Pancreas (tissue), 10 donors: ENCODE measurements around the gene MYCBP2. TPM values are rescaled to one million over a fixed set of nuclear protein-coding genes. Genes with fewer than 3 reads are reported as not detected.

ENCODE experiments used
- ATAC-seq, 4 donors: fragments of 200-7000 bp; cut with Tn5 transposase; one replicate each; pipeline versions ENCODE4 v1.8.0 to v1.9.1; 2020; ENCODE audit warnings: mild to moderate bottlenecking in 4 of 4, moderate library complexity in 4 of 4
- DNase-seq, 6 donors: peaks; one replicate each; pipeline ENCODE4 v3.0.0-alpha.2; 2020
- FAIRE-seq: peaks from 2 replicates; lab custom pipeline; 2012; peaks lifted over from hg19 to GRCh38; lab: Jason Lieb, UNC
- H3K27ac ChIP-seq, 4 donors: fragments of 200-600 bp; sonication (generic); 1 replicate in 3 of 4; 2 replicates in 1 of 4; pipeline versions ENCODE4 v1.5.0 to v1.8.0; 2020
- H3K27me3 ChIP-seq, 4 donors: fragments of 200-600 bp; one replicate each; pipeline ENCODE4 v1.8.0; 2021
- H3K36me3 ChIP-seq, 3 donors: fragments of 200-600 bp; sonication (generic) in 1 of 3; one replicate each; pipeline versions ENCODE4 v1.5.0 to v1.8.0; 2020 to 2021
- H3K4me1 ChIP-seq, 3 donors: fragments of 200-600 bp; one replicate each; pipeline ENCODE4 v1.8.0; 2021
- H3K4me3 ChIP-seq, 4 donors: fragments of 200-600 bp; sonication (generic) in 2 of 4; one replicate each; pipeline versions ENCODE4 v1.5.0 to v1.8.0; 2020 to 2021
- H3K9me3 ChIP-seq, 4 donors: fragments of 200-600 bp; one replicate each; pipeline ENCODE4 v1.8.0; 2021
- WGBS, 2 donors: extraction: QIAGEN DNeasy Blood & Tissue Kit; methylation state at CpG; one replicate each; pipeline ENCODE4 v1.1.7; 2013; 5-methylcytosine and 5-hydroxymethylcytosine counted together
- intact Hi-C, 3 donors: fragments of 100-400 bp; cut with DNase I; formaldehyde crosslinking; loops; one replicate each; pipeline versions ENCODE4 v1.11.1 to v1.14.2; 2022
- polyA plus RNA-seq, 2 donors: library from polyadenylated mRNA; stranded (reverse); fragments of 200-250 nt; gene quantifications; one replicate each; pipeline ENCODE4 v1.2.3, GENCODE V29; 2013
- total RNA-seq, 6 donors: library from RNA; stranded (reverse); fragmentation: NEBNext Ultra II Directional in 4 of 6; extraction: Animal tissue kit (Norgen Biotek cat#: 25700) in 4 of 6; gene quantifications; one replicate each; pipeline versions ENCODE4 v1.2.1 to v1.2.4, GENCODE V29; 2021 to 2023
- TF ChIP-seq, protein P1 (sequence below), 4 donors: fragments of 200-600 bp; sonication (generic) in 3 of 4; IDR thresholded peaks; one replicate each; pipeline versions ENCODE4 v1.5.0 to v1.8.0; 2021; ENCODE audit warnings: antibody characterized with exemption in 4 of 4
- donor health status: healthy with polysubstance abuse.
- donor health status: DM: no; HTN: no; CAD: no; lungs with moderate emphysema.
- donor health status: DM: no; HTN: no; CAD: no.
- donor health status: control.
- donor health status: control.
- donor health status: Bipolar disorder and iron deficiency.
- donor health status: DM: yes; HTN: yes; CAD: no.
- donor health status: DM: no; HTN: no; CAD: no.
- donor health status: DM: no; HTN: no; CAD: no.
- donor health status: DM: yes; HTN: yes; CAD: no.

MYCBP2 gene
- total and polyA plus RNA-seq, 8 donors, result 17.6 to 49.1 (median 43.1) TPM

DNA sequence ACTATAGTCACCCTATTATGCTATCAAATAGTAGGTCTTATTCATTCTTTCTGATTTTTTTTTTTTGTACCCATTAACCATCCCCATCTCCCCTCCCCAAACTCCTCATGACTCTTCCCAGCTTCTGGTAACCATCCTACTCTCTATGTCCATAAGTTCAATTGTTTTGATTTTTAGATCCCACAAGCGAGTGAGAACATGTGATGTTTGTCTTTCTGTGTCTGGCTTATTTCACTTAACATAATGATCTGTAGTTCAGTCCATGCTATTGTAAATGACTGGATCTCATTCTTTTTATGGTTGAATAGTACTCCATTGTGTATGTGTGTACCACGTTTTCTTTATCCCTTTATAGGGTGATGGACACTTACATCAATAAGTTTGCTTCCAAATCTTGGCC lies 4.5 kb upstream of the MYCBP2 start:
- intact Hi-C loops, result no loop called here
- FAIRE-seq (no peak), ATAC-seq (no peak), DNase-seq (no peak)
- Histone ChIP-seq H3K27me3 (no peaks in the 10 kb centered on the region), H3K4me1 (peaks cover 0 to 17% (median 4%) of the 10 kb centered on the region in 3 donors), H3K36me3 (no peaks in the 10 kb centered on the region), H3K4me3 (no peak overlapping the region), H3K9me3 (no peaks in the 10 kb centered on the region), H3K27ac (no peak overlapping the region)
- WGBS, 2 donors, result 71 to 73% methylated on average over 2 of the region's 2 CpGs
- TF ChIP-seq, protein P1, sequence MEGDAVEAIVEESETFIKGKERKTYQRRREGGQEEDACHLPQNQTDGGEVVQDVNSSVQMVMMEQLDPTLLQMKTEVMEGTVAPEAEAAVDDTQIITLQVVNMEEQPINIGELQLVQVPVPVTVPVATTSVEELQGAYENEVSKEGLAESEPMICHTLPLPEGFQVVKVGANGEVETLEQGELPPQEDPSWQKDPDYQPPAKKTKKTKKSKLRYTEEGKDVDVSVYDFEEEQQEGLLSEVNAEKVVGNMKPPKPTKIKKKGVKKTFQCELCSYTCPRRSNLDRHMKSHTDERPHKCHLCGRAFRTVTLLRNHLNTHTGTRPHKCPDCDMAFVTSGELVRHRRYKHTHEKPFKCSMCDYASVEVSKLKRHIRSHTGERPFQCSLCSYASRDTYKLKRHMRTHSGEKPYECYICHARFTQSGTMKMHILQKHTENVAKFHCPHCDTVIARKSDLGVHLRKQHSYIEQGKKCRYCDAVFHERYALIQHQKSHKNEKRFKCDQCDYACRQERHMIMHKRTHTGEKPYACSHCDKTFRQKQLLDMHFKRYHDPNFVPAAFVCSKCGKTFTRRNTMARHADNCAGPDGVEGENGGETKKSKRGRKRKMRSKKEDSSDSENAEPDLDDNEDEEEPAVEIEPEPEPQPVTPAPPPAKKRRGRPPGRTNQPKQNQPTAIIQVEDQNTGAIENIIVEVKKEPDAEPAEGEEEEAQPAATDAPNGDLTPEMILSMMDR (IDR thresholded peaks at IDR 0.05), result no peak

DNA sequence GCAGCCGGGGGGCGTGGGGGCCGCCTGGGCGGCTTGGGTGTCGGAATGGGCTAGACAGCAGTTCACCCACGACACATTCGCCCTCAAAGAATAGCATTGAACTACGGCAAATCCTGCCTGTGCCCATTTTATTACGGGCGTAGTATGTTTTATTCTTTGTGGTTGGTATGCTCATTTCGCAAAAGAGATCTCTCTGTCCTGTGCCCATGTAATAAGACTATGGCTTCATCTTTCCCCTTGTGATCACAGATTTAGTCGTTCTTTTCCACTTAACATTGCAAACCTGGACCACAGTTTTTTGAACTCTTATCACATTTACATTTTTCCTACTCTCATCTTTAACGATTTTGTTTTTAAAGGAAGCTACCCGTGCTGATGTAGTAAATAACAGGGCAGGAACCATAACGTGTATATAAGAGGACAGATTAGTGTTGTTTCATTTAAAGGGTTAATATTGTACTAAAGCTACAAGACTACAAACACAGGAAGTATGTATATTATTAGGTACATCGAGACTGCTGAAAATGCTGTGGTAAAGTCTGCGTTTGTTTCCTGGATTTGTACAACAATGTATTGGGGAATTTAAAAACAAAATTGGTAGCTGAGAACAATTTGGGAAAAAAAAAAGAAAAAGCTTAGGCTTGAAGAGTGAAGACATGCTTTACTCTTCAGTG lies 3.2 kb upstream of the MYCBP2 start:
- intact Hi-C loops, result no loop called here
- WGBS, 2 donors, result 1% methylated on average over 17 of the region's 17 CpGs
- peak overlapping the region; percentile 45 to 88 (median 80) for H3K4me3 ChIP-seq
- no peaks in the 10 kb centered on the region for H3K36me3 ChIP-seq
- H3K27me3 ChIP-seq, result no peaks in the 10 kb centered on the region
- peak in 3 of 4 donors; percentile 0 to 6 (median 3) for ATAC-seq
- H3K4me1 ChIP-seq, result peaks cover 0 to 17% (median 4%) of the 10 kb centered on the region in 3 donors
- peak; percentile 20 for FAIRE-seq
- H3K9me3 ChIP-seq, result no peaks in the 10 kb centered on the region
- TF ChIP-seq, protein P1 (IDR thresholded peaks at IDR 0.05), result no peak
- peak overlapping the region; percentile 64 to 89 (median 81) for H3K27ac ChIP-seq
- no peak for DNase-seq

DNA sequence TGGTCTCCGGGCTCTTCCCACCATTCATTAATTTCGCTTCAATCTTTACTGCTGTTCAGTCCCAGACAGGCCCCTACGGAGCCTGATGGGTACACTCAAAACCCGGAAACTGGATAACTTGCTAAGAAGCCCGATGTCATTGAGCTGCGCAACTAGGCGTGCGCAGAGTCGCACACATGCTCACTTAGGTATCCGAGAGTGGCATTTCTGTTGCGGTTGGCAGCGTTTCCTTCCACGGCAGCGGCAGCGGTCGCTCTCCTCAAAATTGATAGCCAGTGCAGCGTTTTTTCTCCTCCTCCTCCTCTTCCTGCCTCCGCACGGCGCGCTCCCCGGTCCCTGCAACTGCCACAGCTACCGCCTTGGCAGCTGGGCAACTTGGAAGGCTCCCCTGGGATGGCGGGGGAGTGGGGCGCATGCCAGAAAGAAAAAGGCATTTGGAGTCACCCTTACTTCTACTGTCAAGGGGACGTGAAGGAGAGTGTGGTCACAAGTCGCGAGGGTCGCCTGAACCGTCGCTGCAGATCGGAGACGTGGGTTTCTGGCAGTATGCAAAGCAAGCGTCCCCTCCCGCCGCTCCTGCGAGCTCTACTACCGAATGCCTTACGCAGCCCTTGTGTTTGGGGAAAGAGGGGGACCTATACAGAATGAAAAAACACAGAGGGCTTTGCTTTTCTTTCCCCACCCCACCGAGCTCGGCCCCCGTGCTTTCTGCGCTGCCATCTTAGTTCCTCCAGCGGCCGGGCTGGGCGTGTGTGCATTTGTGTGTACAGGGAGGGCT lies 2.4 kb upstream of the MYCBP2 start:
- Histone ChIP-seq H3K36me3 (no peaks in the 10 kb centered on the region), H3K9me3 (no peaks in the 10 kb centered on the region), H3K4me3 (peak overlapping the region; percentile 45 to 88 (median 80)), H3K27ac (peak overlapping the region; percentile 64 to 89 (median 81)), H3K4me1 (peaks cover 0 to 23% (median 5%) of the 10 kb centered on the region in 3 donors), H3K27me3 (no peaks in the 10 kb centered on the region)
- FAIRE-seq, result no peak
- ATAC-seq, result peak; percentile 67 to 86 (median 78)
- peak; percentile 78 to 88 (median 85) for DNase-seq
- 0% methylated on average over 45 to 46 of the region's 46 CpGs for WGBS, 2 donors
- TF ChIP-seq, protein P1 (IDR thresholded peaks at IDR 0.05), result no peak
- intact Hi-C loops, result no loop called here

DNA sequence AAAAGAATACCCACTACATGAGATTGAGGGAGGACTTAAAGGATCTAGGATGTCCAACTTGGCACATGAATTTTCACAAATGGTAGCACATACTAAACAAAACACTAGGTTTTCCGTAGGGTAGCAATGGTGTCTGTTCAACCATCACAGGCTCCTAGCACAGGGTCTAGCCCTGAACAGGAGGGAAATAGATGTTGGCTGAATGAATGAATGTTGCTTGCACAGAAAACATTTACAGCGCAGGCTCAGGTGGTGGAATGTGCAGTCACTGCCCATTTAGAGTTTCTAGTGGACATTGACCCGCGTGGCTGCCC lies 1.9 kb upstream of the MYCBP2 start:
- 1 to 3% methylated on average over 4 of the region's 4 CpGs for WGBS, 2 donors
- peaks cover 0 to 28% (median 9%) of the 10 kb centered on the region in 3 donors for H3K4me1 ChIP-seq
- ATAC-seq (no peak), DNase-seq (no peak), FAIRE-seq (no peak)
- intact Hi-C loops, result no loop called here
- H3K27me3 ChIP-seq, result no peaks in the 10 kb centered on the region
- peak overlapping the region in 3 of 4 donors; percentile 45 to 88 (median 81) for H3K4me3 ChIP-seq
- peak overlapping the region; percentile 64 to 89 (median 81) for H3K27ac ChIP-seq
- H3K36me3 ChIP-seq, result no peaks in the 10 kb centered on the region
- TF ChIP-seq, protein P1 (IDR thresholded peaks at IDR 0.05), result no peak
- H3K9me3 ChIP-seq, result no peaks in the 10 kb centered on the region
